ENCODE data around the gene RTN4IP1.
"Not testable (repeated sequence)": the region's sequence is repeated elsewhere in the genome, so short reads cannot be mapped to it uniquely, and the experiment has no call there.

The RTN4IP1 gene

DNA sequence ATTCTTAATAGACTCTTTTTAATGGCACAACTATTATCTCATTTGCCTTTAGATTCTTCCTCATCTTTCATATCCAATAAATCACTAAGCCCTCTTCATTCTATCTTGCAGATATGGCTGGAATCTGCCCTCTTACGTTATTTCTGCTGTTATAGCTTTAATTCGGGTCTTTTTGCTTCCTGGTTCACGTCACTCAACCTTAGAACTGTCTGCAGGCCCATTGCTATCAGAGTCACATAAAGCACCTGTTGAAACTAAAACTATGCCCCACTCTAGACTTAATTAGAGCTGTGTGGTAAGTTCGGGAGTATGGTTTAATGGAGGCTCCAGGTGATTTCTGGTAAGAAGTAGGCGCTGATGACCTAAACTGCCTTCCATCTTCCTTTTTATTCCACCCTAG, 1.1 kb upstream of the RTN4IP1 start:
- no peak for DNase-seq
- in situ Hi-C loops (cut with MboI; ENCODE audit: low pct_unique_long_range_greater_than_20kb, low sequenced_read_pairs), result no loop called here

DNA sequence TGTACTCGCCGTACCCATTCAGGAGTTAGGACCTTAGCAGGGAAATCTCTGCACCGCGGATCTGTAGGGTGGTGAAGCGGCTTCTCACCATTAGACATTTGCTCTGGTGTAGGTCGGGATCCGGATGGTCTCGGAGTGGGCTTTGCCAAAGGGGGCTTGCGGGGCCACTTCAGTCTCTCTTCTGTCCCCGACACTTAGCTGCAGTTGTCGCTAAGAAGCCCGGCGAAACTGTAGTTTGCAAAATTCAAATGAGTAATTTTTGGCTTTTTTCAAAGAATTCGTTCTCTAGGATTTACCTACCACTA, 513 bp upstream of the RTN4IP1 start:
- in situ Hi-C loops (cut with MboI; ENCODE audit: low pct_unique_long_range_greater_than_20kb, low sequenced_read_pairs), result no loop called here
- no peak for DNase-seq

DNA sequence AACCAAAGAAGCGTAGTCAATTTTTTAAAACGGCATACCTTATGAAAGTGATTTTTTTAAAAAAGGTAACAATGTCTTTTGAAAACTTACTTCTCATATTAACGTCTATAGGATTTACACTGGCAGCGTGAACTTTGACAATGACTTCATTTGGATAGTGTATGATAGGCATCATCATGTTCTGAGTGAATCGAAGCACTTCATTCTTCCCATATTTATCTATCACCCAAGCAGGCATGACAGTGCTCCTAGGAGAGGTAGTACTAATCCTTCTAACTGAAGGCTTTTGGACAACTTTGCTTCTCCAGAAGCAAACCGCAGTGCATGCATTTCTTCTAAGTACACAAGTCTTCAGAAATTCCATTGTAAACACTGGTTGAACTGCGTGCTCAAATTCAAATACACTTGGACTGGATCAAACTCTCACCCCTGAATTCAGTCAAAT, 618 bp downstream of the RTN4IP1 start:
- in situ Hi-C loops (cut with MboI; ENCODE audit: low pct_unique_long_range_greater_than_20kb, low sequenced_read_pairs), result no loop called here
- no peak for DNase-seq

DNA sequence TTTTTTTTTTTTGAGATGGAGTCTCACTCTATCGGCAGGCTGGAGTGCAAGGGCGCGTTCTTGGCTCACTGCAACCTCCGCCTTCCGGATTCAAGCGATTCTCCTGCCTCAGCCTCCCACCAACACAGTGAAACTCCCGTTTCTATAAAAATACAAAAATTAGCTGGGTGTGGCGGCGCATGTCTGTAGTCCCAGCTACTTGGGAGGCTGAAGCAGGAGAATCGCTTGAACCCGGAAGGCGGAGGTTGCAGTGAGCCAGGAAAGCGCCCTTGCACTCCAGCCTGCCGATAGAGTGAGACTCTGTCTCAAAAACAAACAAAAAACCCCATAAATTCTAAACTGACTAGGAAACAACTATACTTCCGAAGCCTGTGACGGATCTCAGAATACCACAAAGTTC, 1.5 kb downstream of the RTN4IP1 start:
- in situ Hi-C loops (cut with MboI; ENCODE audit: low pct_unique_long_range_greater_than_20kb, low sequenced_read_pairs); DNase-seq: not testable (repeated sequence)

DNA sequence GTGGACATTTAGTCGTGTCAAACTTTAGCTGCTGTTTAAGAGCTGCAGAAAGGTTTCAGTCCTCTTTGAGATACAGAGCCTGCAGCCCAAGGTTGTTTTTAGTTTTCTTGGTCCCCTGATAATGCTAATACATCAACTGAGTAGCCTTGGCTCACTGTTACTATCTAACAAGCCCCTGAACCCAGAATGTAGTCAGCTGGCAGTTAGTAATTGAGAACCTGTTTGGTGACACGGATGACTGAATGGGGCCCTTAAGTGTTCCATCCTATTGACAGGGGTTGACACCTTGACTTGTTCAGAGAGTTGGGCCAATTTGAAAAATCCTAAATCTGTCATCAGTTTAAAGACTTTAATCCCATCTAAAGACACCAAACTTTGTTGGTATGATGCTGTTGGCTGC, 2.8 kb downstream of the RTN4IP1 start:
- no peak for DNase-seq
- in situ Hi-C loops (cut with MboI; ENCODE audit: low pct_unique_long_range_greater_than_20kb, low sequenced_read_pairs), result no loop called here

DNA sequence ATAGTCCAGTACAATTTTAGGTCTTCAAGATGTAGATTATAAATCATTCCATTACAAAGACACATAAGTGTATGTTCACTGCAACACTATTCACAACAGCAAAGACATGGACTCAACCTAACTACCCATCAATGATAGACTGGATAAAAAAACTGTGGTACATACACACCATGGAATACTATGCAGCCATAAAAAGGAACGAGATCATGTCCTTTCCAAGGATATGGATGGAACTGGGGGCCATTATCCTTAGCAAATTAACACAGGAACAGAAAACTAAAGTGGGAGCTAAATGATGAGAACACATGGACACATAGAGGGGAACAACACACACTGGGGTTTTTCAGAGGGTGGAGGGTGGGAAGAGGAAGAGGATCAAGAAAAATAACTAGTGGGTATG, 6.3 kb downstream of the RTN4IP1 start:
- no peak for DNase-seq
- in situ Hi-C loops (cut with MboI; ENCODE audit: low pct_unique_long_range_greater_than_20kb, low sequenced_read_pairs), result no loop called here

DNA sequence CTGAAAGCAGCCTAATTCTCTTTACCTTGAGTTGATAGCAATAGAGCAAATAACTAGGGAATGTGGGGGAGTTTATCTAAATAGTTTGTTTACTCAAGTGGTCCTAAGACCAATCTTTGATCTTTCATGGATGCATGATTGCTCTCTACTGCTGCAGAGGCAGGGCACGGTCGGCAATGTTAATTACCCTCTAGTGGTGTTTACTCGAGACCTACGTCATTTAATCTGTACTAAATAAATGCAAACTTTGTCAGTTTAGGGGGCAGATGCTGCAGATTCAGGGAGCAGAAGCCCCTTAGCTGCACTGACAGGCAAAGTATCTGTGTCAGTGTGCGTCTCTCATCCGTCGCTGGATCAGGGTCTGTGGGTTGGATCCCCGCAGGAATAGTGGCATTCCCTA, 6.9 kb downstream of the RTN4IP1 start:
- no peak for DNase-seq
- in situ Hi-C loops (cut with MboI; ENCODE audit: low pct_unique_long_range_greater_than_20kb, low sequenced_read_pairs), result no loop called here

DNA sequence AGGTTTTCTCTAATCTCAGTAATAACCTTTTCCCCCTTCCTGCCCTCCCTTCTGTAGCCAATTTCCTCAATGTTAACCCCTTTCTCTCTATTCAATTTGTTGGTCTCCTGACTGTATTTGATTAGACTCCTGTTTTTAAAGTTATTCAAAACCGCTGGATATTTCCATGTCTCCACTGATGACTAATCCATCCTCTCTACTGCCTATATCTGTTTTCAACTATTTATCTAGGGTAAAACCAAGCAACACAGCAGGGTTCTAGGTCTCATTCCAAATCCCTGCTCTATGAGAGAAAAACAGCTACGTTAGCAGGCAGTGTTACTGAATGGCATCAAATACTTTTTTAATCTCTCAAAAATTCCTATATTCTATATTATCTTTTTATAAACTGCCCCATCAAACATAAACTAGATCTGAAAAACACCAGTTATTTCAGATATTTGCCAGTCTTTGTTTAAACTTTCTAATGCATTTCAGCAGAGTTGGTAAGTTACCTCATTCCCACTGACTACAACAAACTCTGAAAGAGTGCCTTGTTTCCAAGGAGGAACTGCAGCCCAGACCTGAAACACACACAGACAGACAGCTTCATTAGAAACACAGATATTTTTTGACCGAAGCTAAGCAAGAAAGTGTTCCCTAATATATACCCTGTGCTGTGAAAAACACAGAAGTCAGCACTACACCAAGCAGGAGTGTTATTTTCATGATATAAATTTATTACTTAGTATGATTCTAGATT, 8.2 kb downstream of the RTN4IP1 start:
- in situ Hi-C loops (cut with MboI; ENCODE audit: low pct_unique_long_range_greater_than_20kb, low sequenced_read_pairs), result no loop called here

DNA sequence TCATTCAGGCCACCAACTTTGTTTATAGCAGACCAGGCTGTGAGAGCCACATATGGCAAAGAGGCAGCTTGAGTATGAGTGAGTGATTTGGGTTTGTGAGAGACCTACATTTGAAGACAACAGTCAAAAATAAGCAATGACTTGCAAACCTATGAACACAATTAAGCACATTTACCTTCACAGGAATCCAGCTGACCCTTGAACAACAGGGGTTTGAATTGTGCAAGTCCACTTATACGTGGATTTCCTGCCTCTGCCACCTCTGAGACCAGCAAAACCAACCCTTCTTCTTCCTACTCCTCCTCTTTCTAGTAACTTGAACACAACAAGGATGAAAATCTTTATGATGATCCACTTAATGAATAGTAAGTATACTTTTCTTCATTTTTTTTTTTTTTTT, 10.1 kb downstream of the RTN4IP1 start:
- no peak for DNase-seq
- in situ Hi-C loops (cut with MboI; ENCODE audit: low pct_unique_long_range_greater_than_20kb, low sequenced_read_pairs), result no loop called here

More for the DNA sequence above, 8.2 kb downstream of the RTN4IP1 start:
- DNase-seq, result no peak

DNA sequence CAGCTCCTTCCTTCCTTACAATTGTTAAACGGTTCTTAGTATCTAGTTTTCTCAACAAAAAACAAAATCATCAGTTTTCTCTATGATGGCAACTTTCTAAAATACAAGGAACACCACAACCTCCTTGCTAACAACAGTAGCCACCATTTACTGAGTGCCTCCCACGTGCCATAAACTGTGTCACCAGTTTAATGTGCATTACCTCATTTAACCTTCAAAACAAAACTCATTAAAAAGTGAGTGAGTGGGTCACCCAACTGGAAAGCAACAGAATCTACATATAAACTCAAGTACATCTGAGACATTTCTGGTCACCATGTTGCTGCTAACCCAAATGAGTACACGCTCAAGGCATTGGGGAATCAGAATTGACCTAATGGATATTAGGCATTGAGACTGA, 11.0 kb downstream of the RTN4IP1 start:
- in situ Hi-C loops (cut with MboI; ENCODE audit: low pct_unique_long_range_greater_than_20kb, low sequenced_read_pairs), result no loop called here
- no peak for DNase-seq

DNA sequence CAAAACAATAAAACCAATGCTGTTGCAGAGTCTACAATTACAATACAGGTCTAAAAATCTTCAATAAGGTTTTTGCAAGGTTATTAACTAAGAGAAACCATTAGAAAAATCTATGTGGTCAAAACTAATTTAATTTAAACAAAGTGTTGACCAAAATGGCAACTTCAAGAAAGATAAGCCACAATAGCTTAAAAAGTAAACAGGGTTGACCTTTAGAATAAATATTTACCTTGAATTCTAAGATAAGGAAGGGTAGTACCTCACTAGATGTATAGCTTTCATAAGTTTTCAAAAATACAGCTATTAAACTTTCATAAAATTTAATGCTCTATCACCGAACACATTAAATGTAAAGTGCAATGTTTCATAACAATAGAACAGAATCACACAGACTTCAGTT, 11.4 kb downstream of the RTN4IP1 start:
- no peak for DNase-seq
- in situ Hi-C loops (cut with MboI; ENCODE audit: low pct_unique_long_range_greater_than_20kb, low sequenced_read_pairs), result no loop called here

DNA sequence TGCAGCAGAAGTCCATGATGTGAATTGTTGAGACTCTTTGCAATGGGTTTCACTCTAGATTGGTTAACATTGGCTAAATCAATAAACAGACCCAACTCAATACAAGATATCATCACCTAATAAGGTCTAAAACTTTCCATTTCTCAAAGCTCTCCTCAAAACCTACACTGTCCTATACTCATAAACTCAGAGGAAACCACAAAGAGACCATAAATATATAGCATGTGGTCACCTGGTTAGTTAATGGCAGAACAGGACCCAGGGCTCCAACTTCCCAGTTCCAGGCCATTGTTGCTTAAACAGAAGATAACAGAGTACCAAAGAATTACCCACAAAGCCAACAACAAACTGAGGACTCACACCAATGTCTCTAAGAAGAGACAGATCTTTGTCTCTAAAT, 12.0 kb downstream of the RTN4IP1 start:
- DNase-seq, result peak; percentile 43
- in situ Hi-C loops (cut with MboI; ENCODE audit: low pct_unique_long_range_greater_than_20kb, low sequenced_read_pairs), result no loop called here

DNA sequence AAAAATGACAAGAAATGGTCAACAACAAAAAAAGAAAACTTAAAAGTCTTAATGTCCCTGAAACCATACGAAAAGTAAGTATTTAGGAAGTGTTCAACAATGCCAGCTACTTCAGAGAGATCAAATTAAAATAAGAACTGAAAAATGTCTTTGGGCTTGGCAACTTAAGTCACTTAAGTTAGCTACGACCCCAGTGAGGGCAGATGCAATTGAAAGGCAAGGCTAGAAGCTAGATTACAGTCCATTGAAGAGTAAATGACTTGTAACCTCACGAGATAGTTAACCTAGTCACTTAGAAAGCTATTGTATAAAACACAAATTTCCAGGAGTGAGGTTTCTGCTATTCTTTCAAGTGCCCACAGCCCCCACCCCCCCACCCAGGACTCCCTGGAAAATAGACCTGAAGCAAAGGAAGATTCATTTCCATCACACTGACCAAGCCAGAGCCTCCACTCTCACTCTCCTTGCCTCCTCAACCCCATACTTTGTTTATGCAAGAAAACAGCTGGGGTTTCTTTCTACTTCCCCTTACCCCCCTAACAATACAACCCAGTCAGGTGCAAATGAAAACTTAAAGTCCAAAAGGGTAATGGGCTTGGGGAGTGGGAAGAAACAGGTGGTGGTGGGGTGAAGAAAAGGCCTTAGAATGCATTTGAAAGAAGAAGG, 14.6 kb downstream of the RTN4IP1 start:
- in situ Hi-C loops (cut with MboI; ENCODE audit: low pct_unique_long_range_greater_than_20kb, low sequenced_read_pairs), result no loop called here
- DNase-seq, result no peak

DNA sequence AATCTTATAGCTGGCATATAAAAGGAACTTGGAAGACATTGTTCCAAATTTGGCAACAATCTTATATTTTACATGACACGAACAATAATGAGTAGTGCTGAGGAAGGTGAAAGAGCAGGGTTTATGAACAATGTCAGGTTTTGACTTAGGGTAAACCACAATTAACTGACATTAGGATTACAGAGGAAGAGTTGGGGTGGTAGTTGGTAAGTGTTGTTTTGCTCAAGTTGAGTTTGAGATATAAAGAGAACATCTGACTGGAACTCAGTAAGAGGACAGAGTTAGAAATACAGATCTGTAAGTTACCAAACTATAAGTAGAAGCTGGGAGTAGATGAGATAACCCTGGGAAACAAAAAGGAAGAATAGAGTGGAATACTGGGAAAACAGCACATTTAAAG, 15.1 kb downstream of the RTN4IP1 start:
- no peak for DNase-seq
- in situ Hi-C loops (cut with MboI; ENCODE audit: low pct_unique_long_range_greater_than_20kb, low sequenced_read_pairs), result no loop called here

DNA sequence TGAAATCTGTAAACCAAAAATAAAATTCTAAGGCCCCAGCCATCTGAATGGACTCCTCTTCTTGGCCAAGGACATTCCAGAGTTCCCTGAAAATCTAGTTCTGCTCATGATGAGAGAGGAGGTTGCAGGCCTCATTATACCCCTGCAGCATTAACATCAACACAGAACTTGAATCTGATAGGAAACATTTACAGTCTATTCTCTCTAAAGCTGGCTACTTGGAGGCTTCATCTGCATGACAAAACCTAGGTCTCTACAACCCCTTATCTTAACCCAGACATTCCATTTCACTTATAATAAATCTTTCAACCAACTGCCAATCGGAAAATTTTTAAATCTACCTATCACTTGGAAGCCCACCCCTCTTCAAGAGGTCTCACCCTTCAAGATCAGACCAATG, 15.7 kb downstream of the RTN4IP1 start:
- no peak for DNase-seq
- in situ Hi-C loops (cut with MboI; ENCODE audit: low pct_unique_long_range_greater_than_20kb, low sequenced_read_pairs), result no loop called here

DNA sequence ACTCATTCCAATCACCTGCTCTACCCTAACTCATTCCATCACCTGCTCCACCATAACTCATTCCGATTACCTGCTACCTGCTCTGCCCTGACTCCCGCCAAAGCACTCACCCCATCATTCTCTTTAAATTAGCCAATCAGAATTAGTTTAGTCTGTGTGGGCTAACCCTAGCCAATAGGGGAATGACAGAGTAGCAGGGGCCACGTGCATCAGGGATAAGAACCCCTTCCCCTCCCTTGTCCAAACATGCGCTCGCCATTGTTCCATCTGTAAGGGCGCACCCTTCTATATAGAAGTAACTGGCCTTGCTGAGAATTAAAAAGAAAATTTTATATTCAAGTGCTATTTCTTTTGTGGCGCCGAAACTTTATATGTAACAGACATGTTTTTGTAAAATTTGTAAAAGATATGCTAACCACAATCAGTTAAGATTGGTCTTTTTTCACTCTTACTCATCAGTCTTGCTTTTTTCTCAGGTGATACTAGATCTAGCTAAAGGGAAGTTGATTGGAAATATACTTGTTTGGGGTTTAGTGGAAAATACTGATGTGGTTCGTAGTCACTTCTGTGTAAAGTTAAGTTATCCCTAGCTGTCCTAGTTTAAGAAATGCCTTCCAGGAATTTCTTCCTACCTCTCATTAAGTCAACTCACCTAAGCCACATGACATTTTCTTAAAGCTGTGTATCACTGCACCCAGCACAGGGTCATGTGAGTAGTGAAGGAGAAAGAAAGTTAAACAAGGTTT, 16.5 kb downstream of the RTN4IP1 start:
- DNase-seq, result no peak
- in situ Hi-C loops (cut with MboI; ENCODE audit: low pct_unique_long_range_greater_than_20kb, low sequenced_read_pairs), result no loop called here

DNA sequence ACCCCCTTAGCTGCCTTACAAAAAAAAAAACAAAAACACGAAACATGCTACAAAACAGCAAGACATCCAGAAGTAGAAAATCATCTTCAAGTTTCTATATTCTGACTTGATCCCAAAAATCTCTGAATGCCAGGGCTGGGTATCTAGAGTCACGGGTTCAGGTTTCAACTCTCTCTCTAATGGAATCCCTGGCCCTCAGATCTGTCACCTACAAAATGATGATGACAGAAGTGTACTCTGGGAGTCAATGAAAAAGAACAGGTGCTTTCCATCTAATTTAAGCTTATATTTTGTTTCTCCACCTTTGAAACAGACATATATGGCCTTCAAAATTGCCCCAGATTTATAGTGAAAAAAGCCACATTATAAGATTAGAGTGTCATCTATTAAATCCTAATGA, 18.3 kb downstream of the RTN4IP1 start:
- in situ Hi-C loops (cut with MboI; ENCODE audit: low pct_unique_long_range_greater_than_20kb, low sequenced_read_pairs), result no loop called here
- no peak for DNase-seq

DNA sequence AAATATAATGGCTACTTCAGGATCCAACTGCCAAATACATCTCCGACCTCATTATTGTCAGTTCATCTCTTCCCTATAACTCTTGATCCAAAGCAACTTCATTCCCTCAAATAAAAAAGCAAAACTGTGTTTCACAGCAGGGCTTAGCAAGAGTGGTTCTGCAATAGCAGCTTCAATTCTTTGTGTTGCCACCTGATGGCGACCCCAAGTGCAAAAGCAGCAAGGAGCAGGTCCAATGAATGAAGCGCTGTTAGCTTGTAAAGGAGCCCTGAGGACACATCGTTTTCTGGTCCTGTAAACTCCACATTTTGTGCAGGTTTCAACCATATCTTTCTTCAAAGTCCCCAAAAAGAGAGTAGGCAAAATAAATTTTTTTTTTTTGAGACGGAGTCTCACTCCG, 19.6 kb downstream of the RTN4IP1 start:
- in situ Hi-C loops (cut with MboI; ENCODE audit: low pct_unique_long_range_greater_than_20kb, low sequenced_read_pairs), result no loop called here
- DNase-seq, result peak; percentile 29

DNA sequence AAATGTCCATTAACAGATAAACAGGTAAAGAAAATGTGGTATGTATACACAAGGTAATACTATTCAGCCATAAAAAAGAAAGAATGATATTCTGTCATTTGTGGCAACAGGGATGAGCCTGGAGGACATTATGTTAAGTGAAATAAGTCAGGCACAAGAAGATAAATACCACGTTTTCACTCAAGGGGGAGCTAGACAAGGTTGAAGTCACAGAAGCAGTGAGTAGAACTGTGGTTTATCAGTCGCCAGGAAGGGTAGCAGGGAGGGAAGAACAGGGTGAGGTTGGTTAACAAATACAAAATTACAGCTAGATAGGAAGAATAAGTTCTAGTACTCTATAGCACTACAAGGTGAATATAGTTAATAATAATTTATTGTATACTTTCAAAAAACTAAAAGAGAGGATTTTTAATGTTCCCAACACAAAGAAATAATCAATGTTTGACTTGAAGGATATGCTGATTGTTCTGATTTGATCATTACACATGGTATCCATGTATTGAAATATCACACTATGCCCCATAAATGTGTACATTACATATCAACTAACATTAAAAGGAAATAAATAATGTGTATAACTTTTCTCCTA, 21.1 kb downstream of the RTN4IP1 start:
- in situ Hi-C loops (cut with MboI; ENCODE audit: low pct_unique_long_range_greater_than_20kb, low sequenced_read_pairs), result no loop called here

DNA sequence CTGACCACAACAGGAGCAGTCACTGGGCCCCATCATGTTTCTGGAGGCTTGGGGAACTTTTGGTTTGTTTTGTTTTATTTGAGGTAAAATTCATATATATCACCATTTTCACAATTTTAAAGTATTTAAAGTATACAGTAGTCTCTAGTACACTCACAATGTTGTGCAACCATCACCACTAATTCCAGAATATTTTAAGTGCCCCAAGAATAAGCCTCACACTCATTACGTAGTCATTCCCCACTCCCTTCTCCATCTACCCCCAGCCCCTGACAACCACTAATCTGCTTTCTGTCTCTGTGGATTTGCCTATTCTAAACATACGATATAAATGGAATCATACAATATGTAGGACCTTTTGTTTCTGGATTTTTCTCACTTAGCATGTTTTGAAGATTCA, 29.0 kb downstream of the RTN4IP1 start:
- DNase-seq, result no peak
- in situ Hi-C loops (cut with MboI; ENCODE audit: low pct_unique_long_range_greater_than_20kb, low sequenced_read_pairs), result no loop called here

More for the DNA sequence above, 21.1 kb downstream of the RTN4IP1 start:
- DNase-seq, result peak; percentile 83
